ENCODE measurements around the gene TDRD7.

Gene TDRD7

DNA sequence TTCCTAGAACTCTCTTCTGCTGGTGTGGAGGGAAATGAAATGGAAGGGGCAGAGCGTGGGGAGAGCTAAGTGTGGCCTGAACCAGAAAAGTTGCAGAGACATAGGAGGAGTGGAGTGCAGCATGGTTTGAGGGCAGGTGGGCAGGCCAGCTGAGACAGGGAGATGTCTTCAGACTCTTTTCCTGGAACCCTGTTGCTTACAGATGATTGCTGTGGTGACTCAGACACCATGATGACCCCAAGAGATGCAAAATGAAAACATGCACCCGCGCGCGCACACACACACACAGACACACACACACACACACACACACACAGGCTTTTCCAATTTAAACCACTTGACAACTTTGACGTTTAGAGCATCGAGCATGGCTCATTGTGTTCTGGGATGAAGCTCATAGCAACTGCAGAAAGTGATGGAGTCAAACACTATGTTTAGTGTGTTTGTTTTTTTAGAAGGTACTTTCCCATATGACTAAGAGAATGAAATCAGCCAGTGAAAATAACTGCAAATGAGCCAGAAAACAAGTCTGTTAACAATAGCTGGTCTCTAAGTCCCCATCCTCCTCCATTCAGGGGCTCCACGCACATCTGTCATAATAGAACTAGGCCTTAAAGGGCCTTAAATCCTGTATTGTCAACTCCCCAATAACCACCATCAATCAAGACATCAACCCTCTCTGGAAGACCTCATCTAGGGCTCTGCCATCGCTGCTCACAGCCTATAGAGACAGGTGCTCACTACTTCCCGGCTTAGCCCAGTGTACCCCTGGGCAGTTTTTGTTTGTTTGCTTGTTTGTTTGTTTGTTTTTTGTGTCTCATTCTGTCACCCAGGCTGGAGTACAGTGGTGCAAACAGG lies 99.1 kb downstream of the TDRD7 start:
- DNase-seq = no peak

DNA sequence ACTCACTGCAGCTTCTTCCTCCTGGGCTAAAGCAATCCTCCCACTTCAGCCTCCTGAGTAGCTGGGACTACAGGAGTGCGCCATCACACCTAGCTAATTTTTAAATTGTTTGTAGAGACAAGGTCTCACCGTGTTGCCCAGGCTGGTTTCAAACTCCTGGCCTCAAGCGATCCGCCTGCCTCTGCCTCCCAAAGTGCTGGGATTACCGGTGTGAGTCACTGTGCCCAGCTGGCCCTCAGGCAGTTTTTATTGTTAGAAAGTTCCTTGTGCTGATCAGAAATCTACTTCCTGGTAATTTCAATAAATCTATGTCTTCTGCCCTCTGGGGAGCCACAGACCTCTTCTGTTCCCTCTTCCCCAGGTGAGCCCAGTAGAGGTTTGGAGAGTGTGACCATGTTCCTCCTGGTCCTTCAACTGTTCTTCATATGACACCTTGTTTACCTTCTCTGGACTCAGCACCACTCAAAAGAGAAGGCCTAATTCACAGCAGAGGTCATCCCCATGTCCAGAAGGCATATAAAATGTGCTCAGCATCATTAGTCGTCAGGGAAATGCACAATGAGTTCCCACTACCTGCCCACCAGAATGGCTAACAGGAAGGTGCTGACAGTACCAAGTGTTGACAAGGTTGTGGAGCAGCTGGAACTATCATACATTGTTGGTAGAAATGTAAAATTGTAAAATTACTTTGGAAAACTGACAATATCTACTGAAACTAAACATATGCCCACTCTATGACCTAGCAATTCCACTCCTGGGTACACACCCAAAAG lies 99.9 kb downstream of the TDRD7 start:
- no peak for DNase-seq

DNA sequence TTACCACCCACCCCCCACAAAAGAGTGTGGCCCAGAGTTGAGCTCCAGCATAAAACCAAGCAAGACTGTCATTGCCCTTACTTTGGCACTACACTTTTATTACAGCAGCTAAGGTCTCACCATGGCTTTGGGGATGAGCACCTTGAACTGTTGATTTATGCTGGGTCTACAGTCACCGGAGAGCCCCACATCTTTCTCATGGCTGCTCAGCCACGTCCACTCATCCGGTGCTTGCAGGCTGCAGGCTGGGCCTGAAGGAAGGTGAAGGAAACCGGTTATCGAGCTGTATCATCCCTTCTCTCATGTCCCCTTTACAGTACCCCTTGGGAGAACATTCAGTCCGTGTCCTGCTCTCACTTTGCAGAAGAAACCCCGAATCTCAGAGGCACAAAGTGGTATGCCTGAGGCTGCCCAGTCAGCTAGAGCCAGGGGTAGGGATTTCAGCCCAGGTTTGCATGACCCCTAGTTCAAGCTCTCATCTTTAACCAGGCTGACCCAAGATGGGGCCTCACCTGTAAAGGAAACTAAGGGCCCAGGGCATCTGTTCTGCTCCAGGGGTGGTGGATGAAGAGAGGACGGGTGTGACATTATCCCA lies 101.2 kb downstream of the TDRD7 start:
- DNase-seq = no peak

DNA sequence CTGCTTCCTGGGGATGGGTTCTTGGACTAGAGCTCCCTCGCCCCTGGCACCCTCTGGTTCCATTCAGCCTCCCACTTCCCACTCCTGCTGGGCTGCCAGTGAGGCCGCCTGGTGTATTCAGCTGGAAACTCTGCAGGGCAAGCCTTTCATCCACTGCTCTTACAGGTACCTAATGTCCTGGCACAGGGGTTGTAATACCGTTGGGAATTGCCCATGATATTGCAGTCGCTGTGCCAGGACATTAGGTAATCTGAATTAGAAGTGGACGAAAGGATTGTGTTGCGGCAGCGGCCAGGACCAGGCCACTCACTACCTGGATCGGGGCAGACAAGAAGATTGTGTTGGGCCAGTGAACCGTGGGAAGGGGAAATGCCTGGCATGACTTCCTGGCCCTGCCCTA lies 102.6 kb downstream of the TDRD7 start:
- no peak for DNase-seq

DNA sequence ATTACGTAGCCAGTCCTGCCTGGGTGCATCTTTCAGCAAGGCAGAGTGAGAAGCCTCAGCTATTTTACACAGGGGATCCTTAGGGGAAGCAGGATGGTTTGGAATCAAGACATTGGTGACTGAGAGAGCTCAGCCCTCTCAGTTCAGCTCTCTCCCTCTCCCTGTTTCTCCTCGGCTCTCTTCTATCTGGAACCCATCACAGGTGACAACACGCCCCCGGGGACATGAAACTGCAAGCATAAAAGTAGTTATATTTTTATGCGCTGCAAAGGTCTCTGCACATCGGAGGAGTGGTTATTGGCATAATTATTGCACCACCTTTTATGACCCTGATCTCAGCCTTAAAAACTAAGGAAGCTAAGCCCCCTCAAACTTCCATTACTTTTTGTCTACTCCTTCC lies 103.8 kb downstream of the TDRD7 start:
- no peak for DNase-seq

DNA sequence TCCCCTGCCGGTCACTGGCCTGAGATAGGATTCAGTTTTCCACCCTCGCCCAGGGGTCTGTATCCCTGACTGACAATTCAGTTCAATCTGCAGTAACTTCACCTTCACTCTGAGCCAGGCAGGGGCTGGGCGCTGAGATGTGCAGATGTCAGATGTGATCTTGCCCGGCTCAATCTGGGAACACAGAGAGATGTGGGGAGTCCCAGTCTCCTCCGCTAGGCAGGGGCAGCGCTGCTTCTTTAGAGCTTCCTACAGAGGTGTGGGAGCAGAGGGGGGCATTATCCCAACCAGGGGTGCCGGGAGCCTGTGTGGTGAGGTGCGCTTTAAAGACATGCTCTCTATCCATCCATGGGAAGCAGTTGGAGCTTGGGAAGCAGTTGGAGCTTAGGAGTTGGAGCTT lies 104.2 kb downstream of the TDRD7 start:
- no peak for DNase-seq

DNA sequence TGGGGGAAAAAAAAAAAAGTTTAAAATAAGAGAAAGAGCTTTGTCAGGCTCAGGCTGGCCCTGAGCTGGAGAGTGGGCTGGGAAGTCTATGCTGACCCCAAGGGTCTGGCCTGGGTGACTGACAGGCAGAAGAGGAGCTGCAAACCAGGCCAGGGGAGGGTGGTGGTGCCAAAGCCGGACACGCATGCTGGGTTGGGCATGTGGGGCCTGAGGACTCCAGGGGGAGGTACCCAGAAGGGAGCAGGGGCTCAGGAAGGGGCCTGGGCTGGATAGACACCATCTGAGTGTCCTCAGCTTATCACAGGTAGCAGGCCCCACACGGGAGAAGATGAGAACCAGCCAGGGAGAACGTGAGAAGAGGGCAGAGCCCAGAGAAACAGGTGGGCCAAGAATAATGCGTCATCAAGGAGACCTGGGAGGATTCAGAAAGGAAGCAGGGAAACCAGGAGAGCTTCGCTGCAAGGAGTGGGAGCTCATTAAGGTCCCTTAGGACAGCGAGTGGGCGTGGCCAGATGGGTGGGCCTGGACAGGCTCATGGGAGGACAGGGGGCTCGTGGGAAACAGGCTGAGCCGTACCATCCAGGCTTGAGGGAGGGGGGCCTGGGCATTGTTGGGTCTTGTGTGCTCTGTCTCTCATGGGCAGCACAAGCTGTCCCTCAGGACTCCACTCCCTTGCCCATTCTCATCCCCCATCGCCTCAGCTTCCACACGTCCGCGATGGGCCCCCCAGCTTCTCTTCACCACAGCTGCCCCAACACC lies 105.6 kb downstream of the TDRD7 start:
- DNase-seq = no peak

DNA sequence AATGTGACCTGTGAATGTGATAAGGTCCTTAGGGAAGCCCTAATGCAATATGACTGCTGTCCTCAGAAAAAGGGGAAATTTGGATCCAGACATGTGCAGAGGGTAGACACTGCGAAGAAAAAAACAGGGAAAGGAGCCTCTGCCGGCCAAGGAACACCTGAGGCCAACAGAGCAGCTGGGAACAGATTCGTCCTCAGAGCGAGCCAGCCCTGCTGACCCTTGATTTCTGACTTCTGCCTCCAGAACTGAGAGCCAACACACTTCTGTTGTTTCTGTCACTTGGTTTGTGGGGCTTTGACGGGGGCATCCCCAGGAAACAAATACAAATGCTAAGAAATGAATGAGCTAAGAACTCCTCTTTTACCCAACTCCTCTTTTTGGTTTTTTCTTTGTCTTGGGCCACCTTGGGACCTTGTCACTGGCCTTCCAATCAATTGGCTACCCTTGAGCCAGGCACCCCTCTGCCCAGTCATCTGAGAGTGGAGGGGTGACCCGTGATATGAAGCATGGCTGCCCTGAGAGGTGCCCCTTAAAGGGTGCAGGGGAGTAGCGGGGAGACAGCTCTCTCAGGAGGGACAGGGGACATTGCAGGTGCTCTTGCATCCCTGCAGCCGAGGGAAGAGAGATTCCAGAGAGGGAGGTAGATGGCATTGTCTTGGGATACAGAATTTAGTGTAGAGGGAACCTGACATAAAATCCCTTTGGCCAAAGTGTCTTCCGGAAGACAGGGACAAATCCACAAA lies 106.4 kb downstream of the TDRD7 start:
- DNase-seq = no peak

DNA sequence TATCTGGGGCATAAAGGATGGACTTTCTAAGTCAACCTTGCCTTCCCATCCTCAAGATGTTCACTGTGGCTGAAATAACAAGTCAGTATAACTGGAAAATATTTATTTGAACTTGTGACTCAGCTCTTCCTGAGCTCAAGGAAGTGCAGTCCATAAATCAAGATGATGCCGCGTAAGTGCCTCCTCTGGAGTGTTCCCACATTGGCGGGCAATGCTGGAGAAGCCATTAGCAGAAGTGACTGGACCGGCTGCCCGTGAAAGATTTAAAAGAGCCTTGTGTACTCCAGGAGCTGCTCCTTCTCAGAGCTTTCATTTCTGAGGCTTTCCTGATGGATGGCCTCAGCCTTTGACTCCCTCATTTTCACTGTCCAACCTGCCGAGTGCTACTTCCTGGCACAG lies 107.0 kb downstream of the TDRD7 start:
- DNase-seq = no peak

DNA sequence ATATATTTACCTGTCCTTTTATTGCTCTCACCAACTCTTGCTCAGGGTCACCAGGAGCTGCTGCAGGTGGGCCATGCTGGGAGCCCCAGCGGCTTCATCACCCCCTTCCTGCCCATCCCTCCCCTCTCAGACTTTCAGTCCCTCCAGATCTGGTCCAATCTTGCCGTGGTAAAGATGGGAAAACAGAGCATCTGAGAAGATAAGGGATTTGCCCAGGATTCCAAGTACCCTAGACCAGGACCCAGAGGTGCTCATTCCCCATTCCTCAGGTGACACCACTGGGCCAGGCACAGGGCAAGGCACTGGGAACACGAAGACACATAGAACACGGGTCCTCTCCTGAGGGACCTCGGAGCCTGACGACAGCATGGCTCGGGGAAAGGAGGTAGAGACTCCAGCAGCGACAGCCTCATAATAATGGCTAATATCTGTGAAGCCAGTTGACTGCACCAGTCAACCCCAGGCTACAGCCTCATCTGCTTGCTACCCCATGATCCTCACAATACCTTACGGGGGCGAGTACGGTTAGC lies 107.6 kb downstream of the TDRD7 start:
- no peak for DNase-seq

DNA sequence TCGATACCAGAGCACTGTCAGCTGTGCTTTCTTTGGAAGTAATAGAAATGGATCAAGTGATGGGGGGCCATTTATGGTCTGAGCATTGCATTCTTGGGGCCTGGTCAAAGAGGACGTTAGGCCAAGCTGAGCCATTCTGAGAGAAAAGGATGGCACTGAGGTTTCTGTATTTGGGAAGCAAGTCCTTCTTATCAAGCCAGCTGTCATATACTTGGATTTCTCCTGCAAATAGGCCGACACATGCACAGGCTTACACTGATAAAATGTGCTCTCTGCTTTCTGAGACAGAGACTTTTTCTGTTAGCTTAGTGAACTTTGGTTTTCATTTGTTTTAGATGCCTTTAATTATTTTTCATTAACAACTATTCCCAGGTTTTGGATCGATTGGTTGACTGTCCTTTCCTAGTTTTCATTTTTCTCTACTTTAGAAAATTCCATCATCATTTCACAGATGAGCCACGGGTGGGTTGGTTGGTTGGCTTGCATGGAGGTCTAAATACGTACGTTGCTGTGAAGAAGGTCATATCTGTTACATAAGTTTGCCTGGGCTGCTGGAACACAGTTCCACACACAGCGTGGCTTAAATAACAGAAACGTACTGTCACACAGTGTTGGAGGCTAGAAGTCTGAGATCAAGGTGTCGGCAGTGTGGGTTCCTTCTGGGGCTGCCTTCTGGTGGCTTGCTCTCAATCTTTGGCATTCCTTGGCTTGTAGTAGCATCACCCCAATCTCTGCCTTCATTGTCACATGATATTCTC lies 109.9 kb downstream of the TDRD7 start:
- DNase-seq = no peak

DNA sequence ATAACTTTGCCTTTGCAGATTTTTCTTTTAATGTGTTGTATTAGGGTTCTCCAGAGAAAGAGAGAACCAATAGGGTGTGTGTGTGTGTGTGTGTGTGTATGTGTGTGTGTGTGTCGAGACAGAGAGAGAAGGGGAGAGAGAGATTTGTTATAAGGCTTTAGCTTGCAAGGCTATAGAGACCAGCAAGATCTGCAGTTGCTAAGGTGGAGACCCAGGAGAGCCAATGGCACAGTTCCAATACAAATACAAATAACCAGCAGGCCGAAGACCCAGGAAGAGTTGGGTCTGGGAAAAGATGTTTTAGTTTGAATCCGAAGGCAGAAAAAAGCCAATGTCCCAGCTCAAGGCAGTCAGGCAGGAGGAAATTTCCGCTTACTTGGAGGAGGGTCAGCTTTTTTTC lies 112.5 kb downstream of the TDRD7 start:
- no peak for DNase-seq

DNA sequence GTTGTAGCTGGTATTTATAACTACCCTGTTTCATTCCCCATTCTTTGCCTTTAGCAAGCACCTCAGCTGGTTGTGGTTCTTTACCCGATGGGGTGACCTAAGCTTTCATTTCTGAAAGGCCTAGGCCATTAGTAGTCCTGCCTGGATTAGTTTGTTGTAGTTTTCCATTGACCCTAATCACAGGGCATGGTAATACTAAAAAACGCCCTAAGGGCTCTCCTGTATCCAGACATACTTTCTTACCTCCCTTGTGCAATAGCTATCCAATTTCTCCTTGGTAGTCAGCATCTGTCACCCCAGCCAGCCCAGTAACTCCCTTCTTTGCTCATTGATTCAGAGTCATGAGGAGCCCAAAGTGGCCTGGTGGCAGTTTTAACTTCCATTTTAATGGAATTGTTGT lies 113.6 kb downstream of the TDRD7 start:
- no peak for DNase-seq

DNA sequence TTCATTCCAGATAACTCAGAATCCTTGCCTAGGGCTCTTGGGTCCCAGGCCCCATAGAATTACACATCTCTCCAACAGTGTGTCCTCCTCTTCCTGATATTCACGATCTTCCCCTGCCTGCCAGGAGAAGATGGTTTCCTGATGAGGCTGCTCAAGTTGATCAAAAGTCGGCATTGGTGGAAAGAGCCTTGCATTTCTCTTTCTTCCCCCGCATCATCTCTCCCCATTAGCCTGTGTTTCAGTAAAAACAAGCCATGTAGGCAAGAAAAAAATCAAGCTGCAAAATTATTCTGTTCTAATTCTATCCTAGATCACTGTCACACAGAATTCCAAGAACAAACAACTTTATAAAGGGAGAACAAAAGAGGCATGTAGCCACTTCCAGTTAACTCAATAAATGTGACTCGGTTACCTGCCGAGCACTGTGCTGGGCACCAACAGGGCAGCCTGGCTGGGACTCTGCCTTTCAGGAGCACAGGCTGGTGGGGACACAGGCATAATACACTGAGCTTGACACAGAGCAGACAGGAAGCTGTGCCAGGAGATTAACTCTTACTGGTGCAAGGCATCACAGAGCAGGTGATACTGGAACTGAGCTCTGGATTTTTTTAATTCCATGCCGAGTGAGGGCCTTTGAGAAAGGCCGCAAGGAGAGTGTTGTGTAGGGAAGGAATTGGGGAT lies 115.1 kb downstream of the TDRD7 start:
- DNase-seq = no peak

DNA sequence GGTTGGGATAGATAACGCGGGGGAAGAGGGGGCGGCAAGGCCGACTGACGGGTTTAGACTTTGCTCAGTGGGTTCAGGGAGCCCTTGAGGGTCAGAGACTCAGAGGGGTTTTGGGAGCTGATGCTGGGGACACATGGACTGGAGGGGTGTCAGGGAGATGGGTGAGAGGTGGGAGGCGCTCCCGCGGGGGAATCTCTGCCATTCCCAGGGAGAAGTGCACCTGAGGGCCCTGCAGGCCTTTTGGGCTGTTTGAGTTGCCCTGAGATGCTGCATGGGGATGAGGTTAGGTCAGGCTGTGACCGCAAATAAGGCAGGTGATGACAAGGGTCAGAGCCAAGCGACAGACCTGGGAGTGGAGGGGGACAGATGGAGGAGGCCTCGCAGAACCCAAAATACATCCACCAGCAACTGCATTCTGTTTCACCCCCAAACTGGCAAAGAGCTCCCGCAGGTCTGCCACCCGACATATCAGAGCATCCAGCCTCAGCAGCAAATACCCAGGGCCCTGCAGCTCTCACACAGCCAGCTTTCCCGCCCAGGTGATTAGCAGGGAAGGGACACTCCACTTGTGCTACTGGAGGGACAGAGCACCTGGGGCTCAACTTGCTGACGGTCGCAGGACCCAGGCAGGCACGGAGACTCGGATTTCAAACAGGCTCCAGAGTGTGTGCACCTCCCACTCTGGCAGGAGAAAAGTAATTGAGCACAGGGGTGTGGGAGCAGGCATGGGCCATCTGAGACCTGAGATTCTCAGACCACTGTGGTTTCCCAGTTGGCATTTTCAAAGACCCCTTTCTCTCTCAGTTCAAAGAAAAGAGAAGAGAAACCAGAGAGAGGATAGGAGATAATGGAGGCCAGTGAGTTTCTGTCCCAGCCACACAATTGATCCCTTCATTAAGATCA lies 116.0 kb downstream of the TDRD7 start:
- no peak for DNase-seq

DNA sequence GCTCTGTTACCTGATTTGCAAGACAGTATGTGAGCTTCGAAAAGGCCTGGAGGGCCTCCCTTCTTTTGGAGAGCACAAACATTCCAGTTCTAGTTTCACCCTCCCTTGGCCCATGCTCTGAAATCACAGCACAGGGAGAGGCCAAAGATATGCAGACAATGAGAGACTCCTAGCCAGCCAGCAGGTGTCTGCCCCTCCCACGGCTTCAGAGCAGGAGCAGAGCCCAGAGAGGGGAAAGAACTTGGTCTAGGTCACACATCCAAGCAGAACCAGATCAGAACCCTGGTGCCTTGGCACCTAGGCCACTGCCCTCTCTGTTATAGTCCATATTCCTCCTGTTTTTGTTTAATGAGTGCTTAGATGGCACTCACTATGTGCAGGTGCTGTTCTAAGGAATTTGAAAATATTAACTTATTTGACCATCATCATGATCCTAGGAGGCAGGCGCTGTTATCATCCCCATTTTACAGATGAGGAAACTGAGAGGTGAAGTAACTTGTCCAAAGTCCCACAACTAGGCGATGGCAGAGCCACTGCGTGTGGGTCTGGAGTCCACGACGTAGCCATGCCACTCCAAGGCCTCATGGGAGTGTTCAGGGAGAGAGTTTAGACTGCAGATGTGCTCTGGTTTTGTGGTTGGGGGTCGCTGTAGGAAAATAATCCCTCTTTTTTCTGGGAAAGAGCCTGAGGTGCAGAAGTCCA lies 116.8 kb downstream of the TDRD7 start:
- no peak for DNase-seq

DNA sequence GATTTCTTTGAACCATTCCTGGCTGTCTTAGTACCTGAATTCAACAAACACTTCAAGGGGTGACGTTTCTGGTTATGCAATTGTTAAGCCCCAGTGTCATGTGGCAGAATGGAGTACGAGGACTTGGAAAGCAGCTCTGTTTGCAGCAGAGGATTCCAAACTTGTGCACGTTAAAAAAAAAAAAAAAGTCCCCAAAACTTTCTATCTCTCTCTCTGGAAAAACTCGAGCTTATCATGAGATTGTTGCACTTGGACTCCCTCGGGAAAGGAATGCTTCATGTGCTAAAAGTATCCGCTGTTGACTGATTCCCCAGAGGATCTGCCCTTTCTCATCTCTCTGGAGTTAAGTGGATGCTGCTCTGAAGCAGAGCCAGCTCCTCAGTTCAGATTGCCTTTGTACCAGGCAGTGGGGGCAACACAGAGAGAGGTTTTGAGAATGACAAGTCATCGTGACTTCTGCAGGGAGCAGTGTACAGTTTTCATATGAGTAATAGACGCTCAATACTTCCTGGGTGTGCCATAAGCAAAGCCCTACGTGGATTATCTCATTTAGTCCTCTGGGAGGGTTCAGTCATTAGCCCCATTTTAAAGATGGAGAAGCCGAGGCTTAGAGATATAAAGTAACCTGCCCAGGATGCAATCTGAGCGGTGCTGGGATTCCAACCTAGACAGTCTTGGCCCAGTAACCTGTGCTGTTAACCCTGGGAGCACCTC lies 117.6 kb downstream of the TDRD7 start:
- peak; percentile 7 for DNase-seq

DNA sequence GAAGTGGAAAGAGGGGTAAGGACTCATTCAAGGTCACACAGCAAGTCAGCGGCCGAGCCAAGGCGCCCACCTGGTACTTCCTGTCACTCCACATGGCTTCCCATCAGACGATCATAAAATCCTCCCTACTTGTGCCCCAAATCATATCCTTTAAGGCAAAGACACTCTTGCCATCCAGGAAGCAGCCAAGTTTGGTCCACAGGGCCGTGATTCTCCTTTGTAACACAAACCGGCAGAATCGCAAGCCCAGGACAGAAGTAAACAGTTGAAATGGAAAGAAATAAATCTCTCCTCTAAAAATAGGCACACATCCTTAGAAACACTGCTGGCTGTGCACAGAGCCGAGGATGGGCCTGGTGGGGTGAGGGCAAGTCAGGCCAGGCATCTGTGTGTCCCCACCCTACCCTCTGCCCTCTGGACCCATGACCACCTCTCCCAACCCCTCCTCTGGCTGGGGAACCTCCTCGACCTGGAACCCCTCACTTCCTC lies 120.0 kb downstream of the TDRD7 start:
- DNase-seq = no peak

Measured in OCI-M1 (cell line).